Osteocyte (in vitro differentiated cells): ENCODE data around the gene HTR6. TPM values are rescaled to one million over a fixed set of nuclear protein-coding genes. Genes with fewer than 3 reads are reported as not detected.

ENCODE experiments used
- DNase-seq: peaks from one replicate; pipeline ENCODE4 v3.0.0; 2021; ENCODE audit warnings: mixed read lengths; ENCODE audit not compliant: unreplicated experiment; ENCODE audit errors: extremely low spot score
- H3K27ac Mint-ChIP-seq: one replicate; pipeline ENCODE4 v1.8.0; 2021; ENCODE audit warnings: mild to moderate bottlenecking, mixed read lengths; ENCODE audit not compliant: unreplicated experiment
- H3K27me3 Mint-ChIP-seq: one replicate; pipeline ENCODE4 v1.8.0; 2021; ENCODE audit warnings: mixed read lengths; ENCODE audit not compliant: unreplicated experiment
- H3K36me3 Mint-ChIP-seq: one replicate; pipeline ENCODE4 v1.8.0; 2021; ENCODE audit warnings: mixed read lengths; ENCODE audit not compliant: unreplicated experiment
- H3K4me1 Mint-ChIP-seq: one replicate; pipeline ENCODE4 v1.8.0; 2021; ENCODE audit warnings: mixed read lengths; ENCODE audit not compliant: unreplicated experiment
- H3K4me3 Mint-ChIP-seq: one replicate; pipeline ENCODE4 v1.8.0; 2021; ENCODE audit warnings: mild to moderate bottlenecking, moderate library complexity, mixed read lengths; ENCODE audit not compliant: unreplicated experiment
- H3K9me3 Mint-ChIP-seq: one replicate; pipeline ENCODE4 v1.8.0; 2021; ENCODE audit warnings: mixed read lengths; ENCODE audit not compliant: unreplicated experiment
- total RNA-seq: library from RNA; stranded (reverse); gene quantifications from 2 replicates; pipeline ENCODE4 v1.2.1, GENCODE V29; 2021
- TF ChIP-seq, protein P1 (sequence below): fragments of 200-600 bp; sonication (generic); IDR thresholded peaks from 2 replicates; pipeline ENCODE4 v1.5.0; 2021; ENCODE audit warnings: antibody characterized with exemption, mild to moderate bottlenecking, moderate library complexity

Gene HTR6
- total RNA-seq, 1 donor from 2014 or later: 0.16 TPM

DNA sequence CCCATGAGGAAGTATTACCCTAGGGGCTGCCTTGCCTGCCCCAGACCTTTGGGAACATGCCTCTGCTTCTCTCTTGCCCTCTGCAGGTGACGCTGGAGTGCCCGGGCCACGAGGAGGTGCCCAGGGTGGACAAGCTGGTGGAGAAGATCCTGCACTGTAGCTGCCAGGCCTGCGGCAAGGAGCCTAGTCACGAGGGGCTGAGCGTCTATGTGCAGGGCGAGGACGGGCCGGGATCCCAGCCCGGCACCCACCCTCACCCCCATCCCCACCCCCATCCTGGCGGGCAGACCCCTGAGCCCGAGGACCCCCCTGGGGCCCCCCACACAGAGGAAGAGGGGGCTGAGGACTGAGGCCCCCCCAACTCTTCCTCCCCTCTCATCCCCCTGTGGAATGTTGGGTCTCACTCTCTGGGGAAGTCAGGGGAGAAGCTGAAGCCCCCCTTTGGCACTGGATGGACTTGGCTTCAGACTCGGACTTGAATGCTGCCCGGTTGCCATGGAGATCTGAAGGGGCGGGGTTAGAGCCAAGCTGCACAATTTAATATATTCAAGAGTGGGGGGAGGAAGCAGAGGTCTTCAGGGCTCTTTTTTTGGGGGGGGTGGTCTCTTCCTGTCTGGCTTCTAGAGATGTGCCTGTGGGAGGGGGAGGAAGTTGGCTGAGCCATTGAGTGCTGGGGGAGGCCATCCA lies 7.8 kb upstream of the HTR6 start:
- no peak overlapping the region for H3K27ac Mint-ChIP-seq
- TF ChIP-seq, protein P1, sequence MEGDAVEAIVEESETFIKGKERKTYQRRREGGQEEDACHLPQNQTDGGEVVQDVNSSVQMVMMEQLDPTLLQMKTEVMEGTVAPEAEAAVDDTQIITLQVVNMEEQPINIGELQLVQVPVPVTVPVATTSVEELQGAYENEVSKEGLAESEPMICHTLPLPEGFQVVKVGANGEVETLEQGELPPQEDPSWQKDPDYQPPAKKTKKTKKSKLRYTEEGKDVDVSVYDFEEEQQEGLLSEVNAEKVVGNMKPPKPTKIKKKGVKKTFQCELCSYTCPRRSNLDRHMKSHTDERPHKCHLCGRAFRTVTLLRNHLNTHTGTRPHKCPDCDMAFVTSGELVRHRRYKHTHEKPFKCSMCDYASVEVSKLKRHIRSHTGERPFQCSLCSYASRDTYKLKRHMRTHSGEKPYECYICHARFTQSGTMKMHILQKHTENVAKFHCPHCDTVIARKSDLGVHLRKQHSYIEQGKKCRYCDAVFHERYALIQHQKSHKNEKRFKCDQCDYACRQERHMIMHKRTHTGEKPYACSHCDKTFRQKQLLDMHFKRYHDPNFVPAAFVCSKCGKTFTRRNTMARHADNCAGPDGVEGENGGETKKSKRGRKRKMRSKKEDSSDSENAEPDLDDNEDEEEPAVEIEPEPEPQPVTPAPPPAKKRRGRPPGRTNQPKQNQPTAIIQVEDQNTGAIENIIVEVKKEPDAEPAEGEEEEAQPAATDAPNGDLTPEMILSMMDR: no peak
- no peak for DNase-seq
- peaks cover 17% of the 10 kb centered on the region for H3K36me3 Mint-ChIP-seq
- H3K4me1 Mint-ChIP-seq: peaks cover 34% of the 10 kb centered on the region
- H3K4me3 Mint-ChIP-seq: no peak overlapping the region
- no peaks in the 10 kb centered on the region for H3K27me3 Mint-ChIP-seq
- H3K9me3 Mint-ChIP-seq: no peaks in the 10 kb centered on the region

DNA sequence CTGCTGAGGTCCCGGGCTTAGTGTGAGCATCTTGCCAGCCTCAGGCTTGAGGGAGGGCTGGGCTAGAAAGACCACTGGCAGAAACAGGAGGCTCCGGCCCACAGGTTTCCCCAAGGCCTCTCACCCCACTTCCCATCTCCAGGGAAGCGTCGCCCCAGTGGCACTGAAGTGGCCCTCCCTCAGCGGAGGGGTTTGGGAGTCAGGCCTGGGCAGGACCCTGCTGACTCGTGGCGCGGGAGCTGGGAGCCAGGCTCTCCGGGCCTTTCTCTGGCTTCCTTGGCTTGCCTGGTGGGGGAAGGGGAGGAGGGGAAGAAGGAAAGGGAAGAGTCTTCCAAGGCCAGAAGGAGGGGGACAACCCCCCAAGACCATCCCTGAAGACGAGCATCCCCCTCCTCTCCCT lies 7.2 kb upstream of the HTR6 start:
- peaks cover 16% of the 10 kb centered on the region for H3K36me3 Mint-ChIP-seq
- H3K4me3 Mint-ChIP-seq: no peak overlapping the region
- no peak overlapping the region for H3K27ac Mint-ChIP-seq
- TF ChIP-seq, protein P1: no peak
- no peak for DNase-seq
- H3K27me3 Mint-ChIP-seq: no peaks in the 10 kb centered on the region
- no peaks in the 10 kb centered on the region for H3K9me3 Mint-ChIP-seq
- peaks cover 31% of the 10 kb centered on the region for H3K4me1 Mint-ChIP-seq

DNA sequence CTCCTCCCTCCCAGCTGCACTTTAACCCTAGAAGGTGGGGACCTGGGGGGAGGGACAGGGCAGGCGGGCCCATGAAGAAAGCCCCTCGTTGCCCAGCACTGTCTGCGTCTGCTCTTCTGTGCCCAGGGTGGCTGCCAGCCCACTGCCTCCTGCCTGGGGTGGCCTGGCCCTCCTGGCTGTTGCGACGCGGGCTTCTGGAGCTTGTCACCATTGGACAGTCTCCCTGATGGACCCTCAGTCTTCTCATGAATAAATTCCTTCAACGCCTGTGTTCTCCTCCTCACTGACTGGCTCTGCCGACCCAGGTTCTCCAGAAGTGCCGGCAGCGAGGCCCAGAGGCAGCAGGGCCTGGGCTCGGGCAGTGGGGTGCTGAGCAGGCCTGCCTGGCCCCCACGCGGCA lies 6.5 kb upstream of the HTR6 start:
- TF ChIP-seq, protein P1: no peak
- Mint-ChIP-seq H3K27ac (no peak overlapping the region), H3K9me3 (no peaks in the 10 kb centered on the region), H3K4me3 (no peak overlapping the region), H3K4me1 (peaks cover 31% of the 10 kb centered on the region), H3K36me3 (peaks cover 16% of the 10 kb centered on the region), H3K27me3 (peaks cover 7% of the 10 kb centered on the region)
- no peak for DNase-seq

DNA sequence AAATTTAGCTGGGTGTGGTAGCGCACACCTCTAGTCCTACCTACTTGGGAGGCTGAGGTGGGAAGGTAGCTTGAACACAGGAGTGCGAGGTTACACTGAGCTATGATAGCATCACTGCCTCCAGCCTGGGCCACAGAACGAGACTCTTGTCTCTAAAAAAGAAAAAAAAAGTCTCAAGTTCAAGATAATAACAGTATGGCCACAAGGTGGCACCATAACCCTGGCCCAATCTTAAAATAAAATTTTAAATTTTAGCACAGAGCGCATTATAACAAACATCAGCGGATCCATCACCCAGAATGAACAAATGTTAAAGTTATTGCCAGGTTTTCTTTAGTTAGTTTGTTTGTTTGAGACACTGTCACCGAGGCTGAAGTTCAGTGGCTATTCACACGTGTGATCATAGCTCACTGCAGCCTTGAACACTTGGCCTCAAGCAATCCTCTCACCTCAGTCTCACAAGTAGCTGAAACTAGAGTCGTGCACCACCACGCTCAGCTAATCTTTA lies 2.9 kb upstream of the HTR6 start:
- TF ChIP-seq, protein P1: peak; percentile 77
- Mint-ChIP-seq H3K27ac (no peak overlapping the region), H3K4me1 (peaks cover 14% of the 10 kb centered on the region), H3K36me3 (peaks cover 5% of the 10 kb centered on the region), H3K9me3 (no peaks in the 10 kb centered on the region), H3K4me3 (no peak overlapping the region), H3K27me3 (peaks cover 27% of the 10 kb centered on the region)
- no peak for DNase-seq

DNA sequence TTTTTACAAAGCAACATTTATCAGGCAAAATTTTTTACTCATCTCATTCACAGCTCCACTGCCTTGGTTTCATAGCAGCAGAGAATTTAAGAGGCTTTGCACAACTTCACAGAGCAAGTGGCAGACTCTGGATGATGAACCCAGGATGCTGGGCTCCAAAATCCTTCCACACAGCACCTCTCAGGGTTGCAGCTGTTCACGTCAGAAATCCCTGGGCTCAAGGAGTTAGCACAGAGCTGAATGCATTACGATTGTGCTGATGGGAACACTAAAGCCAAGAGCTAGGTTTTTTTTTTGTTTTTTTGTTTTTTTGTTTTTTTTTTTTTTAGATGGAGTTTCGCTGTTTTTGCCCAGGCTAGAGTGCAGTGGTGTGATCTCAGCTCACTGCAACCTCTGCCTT lies 2.4 kb upstream of the HTR6 start:
- peaks cover 3% of the 10 kb centered on the region for H3K36me3 Mint-ChIP-seq
- H3K27me3 Mint-ChIP-seq: peaks cover 32% of the 10 kb centered on the region
- H3K27ac Mint-ChIP-seq: no peak overlapping the region
- H3K4me3 Mint-ChIP-seq: no peak overlapping the region
- no peak for DNase-seq
- TF ChIP-seq, protein P1: no peak
- H3K9me3 Mint-ChIP-seq: no peaks in the 10 kb centered on the region
- H3K4me1 Mint-ChIP-seq: peaks cover 14% of the 10 kb centered on the region
